ENCODE data around the gene TMEM14A. TPM values are rescaled to one million over a fixed set of nuclear protein-coding genes. Genes with fewer than 3 reads are reported as not detected.

TMEM14A gene
- total and polyA plus RNA-seq, 8 donors = 10.7 to 29.9 (median 23.2) TPM; not detected in 1

GRCh38 chr6:52720321-52720720 lies 49.4 kb downstream of the TMEM14A start:
- H3K27me3 ChIP-seq = no peaks in the 10 kb centered on the region
- intact Hi-C loops (cut with DNase I; ENCODE audit: low total_unique reads) = no loop called here
- 53 to 91% (median 85%) methylated on average over 2 of the region's 2 CpGs for WGBS, 5 donors
- no peaks in the 10 kb centered on the region for H3K9me3 ChIP-seq
- H3K4me3 ChIP-seq = no peak overlapping the region
- no peak overlapping the region for H3K27ac ChIP-seq
- DNase-seq = no peak
- H3K36me3 ChIP-seq = no peaks in the 10 kb centered on the region
- TF ChIP-seq EP300 (IDR thresholded peaks at IDR 0.05) (no peak), POLR2AphosphoS5 (IDR thresholded peaks at IDR 0.05) (no peak), POLR2A (IDR thresholded peaks at IDR 0.05) (no peak)
- TF ChIP-seq, protein P1, sequence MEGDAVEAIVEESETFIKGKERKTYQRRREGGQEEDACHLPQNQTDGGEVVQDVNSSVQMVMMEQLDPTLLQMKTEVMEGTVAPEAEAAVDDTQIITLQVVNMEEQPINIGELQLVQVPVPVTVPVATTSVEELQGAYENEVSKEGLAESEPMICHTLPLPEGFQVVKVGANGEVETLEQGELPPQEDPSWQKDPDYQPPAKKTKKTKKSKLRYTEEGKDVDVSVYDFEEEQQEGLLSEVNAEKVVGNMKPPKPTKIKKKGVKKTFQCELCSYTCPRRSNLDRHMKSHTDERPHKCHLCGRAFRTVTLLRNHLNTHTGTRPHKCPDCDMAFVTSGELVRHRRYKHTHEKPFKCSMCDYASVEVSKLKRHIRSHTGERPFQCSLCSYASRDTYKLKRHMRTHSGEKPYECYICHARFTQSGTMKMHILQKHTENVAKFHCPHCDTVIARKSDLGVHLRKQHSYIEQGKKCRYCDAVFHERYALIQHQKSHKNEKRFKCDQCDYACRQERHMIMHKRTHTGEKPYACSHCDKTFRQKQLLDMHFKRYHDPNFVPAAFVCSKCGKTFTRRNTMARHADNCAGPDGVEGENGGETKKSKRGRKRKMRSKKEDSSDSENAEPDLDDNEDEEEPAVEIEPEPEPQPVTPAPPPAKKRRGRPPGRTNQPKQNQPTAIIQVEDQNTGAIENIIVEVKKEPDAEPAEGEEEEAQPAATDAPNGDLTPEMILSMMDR (IDR thresholded peaks at IDR 0.05) = no peak
- peaks cover 0 to 15% (median 9%) of the 10 kb centered on the region in 4 donors for H3K4me1 ChIP-seq

DNA sequence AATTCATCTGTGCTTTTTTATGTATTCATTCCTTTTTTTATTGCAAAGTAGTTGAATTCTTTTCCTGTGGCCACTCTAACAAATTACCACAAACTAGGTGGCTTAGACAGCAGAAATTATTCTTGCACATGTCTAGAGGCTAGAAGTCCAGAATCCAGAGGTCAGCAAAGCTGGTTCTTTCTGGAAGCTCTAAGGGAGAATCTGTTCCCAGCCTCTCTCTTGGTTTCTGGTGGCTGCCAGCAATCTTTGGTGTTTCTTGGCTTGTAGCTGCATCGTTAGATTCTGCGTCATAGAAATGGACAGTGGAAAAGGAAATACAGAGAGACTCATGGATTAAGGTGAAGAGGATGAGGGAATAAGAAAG lies 53.1 kb downstream of the TMEM14A start:
- WGBS, 5 donors = 47 to 61% (median 54%) methylated on average over 2 of the region's 2 CpGs

DNA sequence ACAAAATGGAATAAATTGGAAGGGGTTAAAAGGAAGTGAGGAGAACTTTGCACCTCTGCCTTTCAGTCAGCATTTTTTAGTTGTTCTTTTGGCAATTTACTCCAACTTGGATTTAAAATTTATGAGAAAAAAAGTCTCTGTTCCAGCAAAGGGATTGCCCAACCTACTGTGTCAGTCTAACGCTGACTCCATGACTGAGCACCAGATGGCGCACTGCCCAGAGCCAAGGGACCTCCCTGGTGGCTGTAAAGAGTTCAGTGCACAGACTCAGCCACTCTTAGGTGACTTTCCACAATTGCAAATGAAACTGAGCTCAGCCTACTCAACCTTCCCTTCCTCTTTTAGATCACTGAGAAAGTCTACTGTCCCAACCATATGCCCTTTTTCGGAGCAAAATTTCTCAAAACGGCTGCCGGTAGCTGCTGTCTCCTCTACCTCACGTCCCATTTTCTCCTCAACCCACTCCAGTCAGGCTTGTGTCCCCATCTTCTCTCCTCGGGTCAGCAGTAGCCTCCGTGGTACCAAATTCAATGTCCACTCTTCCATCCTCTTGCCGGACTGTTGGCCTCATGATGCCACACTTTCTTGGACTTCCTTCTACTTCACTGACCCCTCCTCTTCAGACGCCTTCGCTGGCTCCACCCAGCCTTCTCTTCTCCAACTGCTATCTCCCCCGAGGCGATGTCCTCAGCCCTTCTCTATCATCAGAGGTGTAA lies 53.7 kb downstream of the TMEM14A start:
- WGBS, 5 donors = 70 to 77% (median 74%) methylated on average over 13 of the region's 13 CpGs
- Histone ChIP-seq H3K4me3 (no peak overlapping the region), H3K27me3 (no peaks in the 10 kb centered on the region), H3K9me3 (no peaks in the 10 kb centered on the region), H3K27ac (peak overlapping the region; percentile 58 to 85 (median 77)), H3K4me1 (peaks cover 13 to 36% (median 26%) of the 10 kb centered on the region in 4 donors), H3K36me3 (no peaks in the 10 kb centered on the region)
- intact Hi-C loops (cut with DNase I; ENCODE audit: low total_unique reads) = no loop called here
- TF ChIP-seq, protein P1 (IDR thresholded peaks at IDR 0.05) = peak in 5 of 7 experiments; percentile 14 to 43 (median 34)
- TF ChIP-seq POLR2AphosphoS5 (IDR thresholded peaks at IDR 0.05) (peak in 2 of 3 donors; percentile 10 to 18), POLR2A (IDR thresholded peaks at IDR 0.05) (no peak), EP300 (IDR thresholded peaks at IDR 0.05) (no peak)
- peak; percentile 82 to 83 for DNase-seq

More for the DNA sequence above, 53.1 kb downstream of the TMEM14A start:
- peak overlapping the region in 4 of 5 donors; percentile 58 to 80 (median 73) for H3K27ac ChIP-seq
- intact Hi-C loops (cut with DNase I; ENCODE audit: low total_unique reads) = no loop called here
- H3K4me3 ChIP-seq = no peak overlapping the region
- TF ChIP-seq EP300 (IDR thresholded peaks at IDR 0.05) (no peak), POLR2AphosphoS5 (IDR thresholded peaks at IDR 0.05) (no peak), POLR2A (IDR thresholded peaks at IDR 0.05) (no peak)
- TF ChIP-seq, protein P1 (IDR thresholded peaks at IDR 0.05) = no peak
- H3K36me3 ChIP-seq = no peaks in the 10 kb centered on the region
- no peak for DNase-seq
- peaks cover 13 to 32% (median 25%) of the 10 kb centered on the region in 4 donors for H3K4me1 ChIP-seq
- H3K27me3 ChIP-seq = no peaks in the 10 kb centered on the region
- H3K9me3 ChIP-seq = no peaks in the 10 kb centered on the region

GRCh38 chr6:52725143-52725534 lies 54.2 kb downstream of the TMEM14A start:
- H3K4me1 ChIP-seq = peaks cover 13 to 42% (median 26%) of the 10 kb centered on the region in 4 donors
- H3K9me3 ChIP-seq = no peaks in the 10 kb centered on the region
- peak overlapping the region; percentile 58 to 85 (median 77) for H3K27ac ChIP-seq
- DNase-seq = peak; percentile 58 to 66
- H3K4me3 ChIP-seq = no peak overlapping the region
- no peaks in the 10 kb centered on the region for H3K27me3 ChIP-seq
- WGBS, 5 donors = 23 to 51% (median 39%) methylated on average over 3 of the region's 3 CpGs
- intact Hi-C loops (cut with DNase I; ENCODE audit: low total_unique reads) = no loop called here
- H3K36me3 ChIP-seq = no peaks in the 10 kb centered on the region
- TF ChIP-seq POLR2A (IDR thresholded peaks at IDR 0.05) (no peak), POLR2AphosphoS5 (IDR thresholded peaks at IDR 0.05) (no peak), EP300 (IDR thresholded peaks at IDR 0.05) (no peak)
- TF ChIP-seq, protein P1 (IDR thresholded peaks at IDR 0.05) = no peak
